Keratinocyte (primary cell): ENCODE data around the gene CWC27. TPM values are rescaled to one million over a fixed set of nuclear protein-coding genes. Genes with fewer than 3 reads are reported as not detected.
A peak's percentile ranks its signal among the peaks of the same experiment; 100 is the strongest.

ENCODE experiments used
- DNase-seq: peaks from one replicate; pipeline ENCODE4 v3.0.0-alpha.2; 2011; ENCODE audit warnings: low read depth, missing footprints, low spot score
- FAIRE-seq: peaks from 2 replicates; lab custom pipeline; 2011; peaks lifted over from hg19 to GRCh38; lab: Jason Lieb, UNC
- H2AFZ ChIP-seq: 2 replicates; pipeline ENCODE4 v1.6.0; 2012; ENCODE audit warnings: low read length, control low read depth, inconsistent platforms; ENCODE audit not compliant: control insufficient read depth
- H3K27ac ChIP-seq: 2 replicates; pipeline ENCODE4 v1.5.1; 2011; ENCODE audit warnings: low read length; ENCODE audit not compliant: control insufficient read depth, insufficient read depth
- H3K27me3 ChIP-seq: 3 replicates; pipeline ENCODE4 v1.6.0; 2011; ENCODE audit warnings: low read length; ENCODE audit not compliant: control insufficient read depth, insufficient read depth; ENCODE audit errors: extremely low read depth
- H3K36me3 ChIP-seq, 2 experiments: 2 replicates in 1 of 2; 3 replicates in 1 of 2; pipeline ENCODE4 v1.5.1; 2011; ENCODE audit warnings: low read length in 2 of 2, mild to moderate bottlenecking in 1 of 2; ENCODE audit not compliant: control insufficient read depth in 2 of 2, insufficient read depth in 2 of 2; ENCODE audit errors: extremely low read depth in 1 of 2
- H3K4me1 ChIP-seq: 3 replicates; pipeline ENCODE4 v1.5.1; 2011; ENCODE audit warnings: low read length; ENCODE audit not compliant: control insufficient read depth, insufficient read depth; ENCODE audit errors: extremely low read depth
- H3K4me2 ChIP-seq: 3 replicates; pipeline ENCODE4 v1.6.0; 2011; ENCODE audit warnings: low read depth, low read length; ENCODE audit not compliant: control insufficient read depth, insufficient read depth; ENCODE audit errors: extremely low read depth
- H3K4me3 ChIP-seq, 3 experiments: fragments of 200-600 bp in 1 of 3; sonication (generic) in 1 of 3; 2 replicates in 2 of 3; 3 replicates in 1 of 3; pipeline ENCODE4 v1.5.1; 2011 to 2016; ENCODE audit warnings: low read length in 3 of 3, mild to moderate bottlenecking in 3 of 3, control low read depth in 2 of 3, inconsistent platforms in 1 of 3, low read depth in 1 of 3, mixed read lengths in 1 of 3, mixed run types in 1 of 3, moderate library complexity in 1 of 3; ENCODE audit not compliant: control insufficient read depth in 2 of 3, insufficient read depth in 2 of 3; ENCODE audit errors: extremely low read depth in 1 of 3
- H3K79me2 ChIP-seq: 2 replicates; pipeline ENCODE4 v1.6.0; 2012; ENCODE audit warnings: low read length; ENCODE audit not compliant: control insufficient read depth, insufficient read depth
- H3K9ac ChIP-seq: 3 replicates; pipeline ENCODE4 v1.6.0; 2011; ENCODE audit warnings: low read length; ENCODE audit not compliant: control insufficient read depth, insufficient read depth; ENCODE audit errors: extremely low read depth
- H3K9me1 ChIP-seq: 3 replicates; pipeline ENCODE4 v1.6.0; 2011; ENCODE audit warnings: low read length; ENCODE audit not compliant: control insufficient read depth, insufficient read depth; ENCODE audit errors: extremely low read depth
- H3K9me3 ChIP-seq: 2 replicates; pipeline ENCODE4 v1.5.1; 2012; ENCODE audit warnings: low read depth, low read length; ENCODE audit not compliant: control insufficient read depth
- H4K20me1 ChIP-seq: 3 replicates; pipeline ENCODE4 v1.6.0; 2011; ENCODE audit warnings: low read length; ENCODE audit not compliant: control insufficient read depth, insufficient read depth; ENCODE audit errors: extremely low read depth
- CTCF ChIP-seq, 3 experiments: IDR thresholded peaks in 1 of 3; conservative IDR thresholded peaks in 1 of 3; optimal IDR thresholded peaks in 1 of 3; 2 replicates in 2 of 3; 3 replicates in 1 of 3; pipeline versions ENCODE3 to v1.5.1; 2011; ENCODE audit warnings: low read length in 3 of 3, mild to moderate bottlenecking in 3 of 3, moderate library complexity in 2 of 3, control low read depth in 1 of 3, inconsistent platforms in 1 of 3; ENCODE audit not compliant: insufficient read depth in 2 of 3; ENCODE audit errors: extremely low read depth in 1 of 3
- EZH2 ChIP-seq: IDR thresholded peaks from one replicate; pipeline ENCODE4 v1.6.1; 2012; ENCODE audit warnings: inconsistent platforms, mild to moderate bottlenecking, low read length, moderate library complexity
- dilution Hi-C: fragments of 300-500 bp; cut with MboI; formaldehyde crosslinking; loops from one replicate; pipeline ENCODE4 v1.7.0; 2020; ENCODE audit warnings: low sequenced_read_pairs; ENCODE audit not compliant: extremely low pct_ligation_motif_present
- polyA plus RNA-seq, 5 experiments: library from polyadenylated mRNA; depleted of rRNA in 3 of 5; stranded (reverse) in 3 of 5; stranded (forward) in 1 of 5; unstranded in 1 of 5; fragments of >200 nt; gene quantifications; 1 replicate in 1 of 5; 2 replicates in 3 of 5; 3 replicates in 1 of 5; pipeline versions ENCODE4 v1.2.1 to v1.2.3, GENCODE V29; 2011 to 2012; ENCODE audit warnings: missing spikeins in 2 of 5, low read depth in 1 of 5, low replicate concordance in 1 of 5

The CWC27 gene
- polyA plus RNA-seq, 1 donor (not counting 4 experiments of a cell fraction or from before 2014, with no cell fraction given), result 31.8 TPM

GRCh38 chr5:64811050-64811640 lies 42.4 kb downstream of the CWC27 start:
- Histone ChIP-seq H3K27ac (no peak overlapping the region), H3K9ac (no peak overlapping the region), H3K27me3 (no peaks in the 10 kb centered on the region), H3K36me3 (no peaks in the 10 kb centered on the region), H3K4me1 (no peaks in the 10 kb centered on the region), H3K9me1 (no peaks in the 10 kb centered on the region), H3K79me2 (no peaks in the 10 kb centered on the region), H2AFZ (no peak overlapping the region), H4K20me1 (no peaks in the 10 kb centered on the region), H3K4me3 (no peak overlapping the region), H3K4me2 (no peak overlapping the region), H3K9me3 (no peaks in the 10 kb centered on the region)
- peak in 2 of 3 experiments; percentile 45 to 49 for TF ChIP-seq CTCF (optimal IDR thresholded peaks at IDR 0.05 in 1 of 3, IDR thresholded peaks at IDR 0.05 in 1 of 3, conservative IDR thresholded peaks at IDR 0.05 in 1 of 3; ENCODE audit: extremely low read depth in 1 of 3, insufficient read depth in 2 of 3, low read length in 3 of 3)
- TF ChIP-seq EZH2, result no peak
- FAIRE-seq (peak; percentile 68), DNase-seq (peak; percentile 25)
- dilution Hi-C loops, result no loop called here

GRCh38 chr5:64814073-64814472 lies 45.3 kb downstream of the CWC27 start:
- Histone ChIP-seq H3K9ac (no peak overlapping the region), H3K4me1 (no peaks in the 10 kb centered on the region), H3K27me3 (no peaks in the 10 kb centered on the region), H3K27ac (no peak overlapping the region), H3K79me2 (no peaks in the 10 kb centered on the region), H3K9me1 (no peaks in the 10 kb centered on the region), H3K9me3 (no peaks in the 10 kb centered on the region), H4K20me1 (no peaks in the 10 kb centered on the region), H3K4me2 (no peak overlapping the region), H3K36me3 (no peaks in the 10 kb centered on the region), H3K4me3 (no peak overlapping the region), H2AFZ (no peak overlapping the region)
- FAIRE-seq (no peak), DNase-seq (no peak)
- dilution Hi-C loops, result no loop called here
- TF ChIP-seq CTCF (optimal IDR thresholded peaks at IDR 0.05 in 1 of 3, IDR thresholded peaks at IDR 0.05 in 1 of 3, conservative IDR thresholded peaks at IDR 0.05 in 1 of 3; ENCODE audit: extremely low read depth in 1 of 3, insufficient read depth in 2 of 3, low read length in 3 of 3), result no peak
- TF ChIP-seq EZH2, result no peak
